BLaER1 (cell line): Measurements from ENCODE around the gene SLC8B1.
A peak's percentile ranks its signal among the peaks of the same experiment; 100 is the strongest.

Experiments
- H3K27ac ChIP-seq: shearing (Covaris generic); formaldehyde crosslinking; 2 replicates; pipeline ENCODE4 v1.8.1; 2022
- H3K27me3 ChIP-seq: shearing (Covaris generic); formaldehyde crosslinking; 2 replicates; pipeline ENCODE4 v1.8.1; 2022
- H3K36me3 ChIP-seq: shearing (Covaris generic); formaldehyde crosslinking; 2 replicates; pipeline ENCODE4 v1.8.1; 2022
- H3K4me1 ChIP-seq: shearing (Covaris generic); formaldehyde crosslinking; 2 replicates; pipeline ENCODE4 v1.8.1; 2022
- H3K4me2 ChIP-seq: shearing (Covaris generic); formaldehyde crosslinking; 2 replicates; pipeline ENCODE4 v1.8.1; 2022
- H3K4me3 ChIP-seq: shearing (Covaris generic); formaldehyde crosslinking; 2 replicates; pipeline ENCODE4 v1.8.1; 2022
- H3K9ac ChIP-seq: shearing (Covaris generic); formaldehyde crosslinking; 2 replicates; pipeline ENCODE4 v1.8.1; 2022
- H3K9me3 ChIP-seq: shearing (Covaris generic); formaldehyde crosslinking; 2 replicates; pipeline ENCODE4 v1.8.1; 2022
- H4K20me1 ChIP-seq: shearing (Covaris generic); formaldehyde crosslinking; 2 replicates; pipeline ENCODE4 v1.8.1; 2022
- Cebpa-rat ChIP-seq: shearing (Covaris generic); IDR thresholded peaks from 2 replicates; pipeline ENCODE4 v1.8.1; 2022

The SLC8B1 gene

DNA sequence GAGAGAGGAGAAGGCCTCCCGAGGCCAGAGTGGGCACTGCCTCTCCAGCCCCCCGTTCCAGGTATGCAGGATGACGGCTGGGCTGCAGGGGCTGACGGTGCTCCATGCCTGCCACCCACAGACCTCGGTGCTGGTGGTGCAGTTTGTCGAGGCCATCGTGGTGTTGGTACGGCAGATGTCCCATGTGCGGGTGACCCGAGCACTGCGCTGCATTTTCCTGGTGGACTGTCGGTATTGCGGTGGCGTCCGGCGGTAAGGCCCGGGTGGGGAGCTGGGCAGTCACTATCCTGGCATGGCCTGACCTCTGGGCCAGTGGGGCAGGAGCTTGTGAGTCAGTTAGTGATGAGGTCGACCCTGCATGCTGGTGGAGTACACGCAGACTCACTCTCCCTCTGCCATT is 66.3 kb downstream of the SLC8B1 start:
- Histone ChIP-seq H3K9ac (no peak overlapping the region), H3K4me2 (no peak overlapping the region), H3K27ac (no peak overlapping the region), H3K36me3 (no peaks in the 10 kb centered on the region), H3K4me1 (peaks cover 9% of the 10 kb centered on the region; the same call in 1 of the 2 replicates), H3K4me3 (no peak overlapping the region), H3K9me3 (no peaks in the 10 kb centered on the region), H3K27me3 (no peaks in the 10 kb centered on the region), H4K20me1 (no peaks in the 10 kb centered on the region; the same call in 1 of the 2 replicates)
- no peak for TF ChIP-seq Cebpa-rat

- Histone ChIP-seq H3K9me3 (no peaks in the 10 kb centered on the region), H3K27me3 (no peaks in the 10 kb centered on the region), H3K36me3 (no peaks in the 10 kb centered on the region), H3K4me2 (no peak overlapping the region), H3K4me3 (no peak overlapping the region), H3K9ac (no peak overlapping the region), H4K20me1 (no peaks in the 10 kb centered on the region; the same call in 1 of the 2 replicates), H3K4me1 (peaks cover 7% of the 10 kb centered on the region; the same call in 1 of the 2 replicates), H3K27ac (no peak overlapping the region)
- TF ChIP-seq Cebpa-rat, result no peak
These were observed 66.8 kb downstream of the SLC8B1 start for GRCh38 chr12:113268136-113268535.

DNA sequence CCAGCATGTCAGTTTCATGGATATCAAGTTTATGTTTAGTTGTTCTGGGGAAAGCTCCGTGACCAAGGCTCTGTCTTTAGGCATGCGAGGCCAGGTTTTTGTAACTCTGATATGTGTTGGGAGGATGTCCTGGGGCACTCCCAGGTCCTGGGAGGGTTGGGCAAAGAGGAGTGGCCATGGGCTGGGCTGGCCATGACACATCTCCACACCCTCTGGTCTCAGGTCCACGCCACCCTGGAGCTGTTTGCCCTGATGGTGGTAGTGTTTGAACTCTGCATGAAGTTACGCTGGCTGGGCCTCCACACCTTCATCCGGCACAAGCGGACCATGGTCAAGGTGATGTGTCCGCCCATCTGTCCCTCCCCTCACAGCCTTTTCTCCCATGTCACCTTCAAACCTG is 67.3 kb downstream of the SLC8B1 start:
- H3K4me1 ChIP-seq, result peaks cover 1% of the 10 kb centered on the region; the same call in 1 of the 2 replicates
- no peak overlapping the region for H3K27ac ChIP-seq
- no peaks in the 10 kb centered on the region; the same call in 1 of the 2 replicates for H4K20me1 ChIP-seq
- H3K4me2 ChIP-seq, result no peak overlapping the region
- peaks cover 2% of the 10 kb centered on the region for H3K27me3 ChIP-seq
- no peak for TF ChIP-seq Cebpa-rat
- H3K9me3 ChIP-seq, result no peaks in the 10 kb centered on the region
- no peak overlapping the region for H3K4me3 ChIP-seq
- H3K9ac ChIP-seq, result no peak overlapping the region
- no peaks in the 10 kb centered on the region for H3K36me3 ChIP-seq

GRCh38 chr12:113266106-113266895 is 68.6 kb downstream of the SLC8B1 start:
- no peaks in the 10 kb centered on the region for H3K9me3 ChIP-seq

GRCh38 chr12:113263431-113263963 is 71.4 kb downstream of the SLC8B1 start:
- Histone ChIP-seq H3K27ac (no peak overlapping the region), H3K36me3 (no peaks in the 10 kb centered on the region)

More at GRCh38 chr12:113266106-113266895, 68.6 kb downstream of the SLC8B1 start:
- no peaks in the 10 kb centered on the region; the same call in 1 of the 2 replicates for H4K20me1 ChIP-seq
- H3K36me3 ChIP-seq, result no peaks in the 10 kb centered on the region
- no peak overlapping the region for H3K4me3 ChIP-seq
- no peak for TF ChIP-seq Cebpa-rat
- H3K9ac ChIP-seq, result no peak overlapping the region
- H3K4me1 ChIP-seq, result peaks cover 10% of the 10 kb centered on the region
- H3K27me3 ChIP-seq, result peaks cover 11% of the 10 kb centered on the region
- H3K27ac ChIP-seq, result no peak overlapping the region
- H3K4me2 ChIP-seq, result no peak overlapping the region

GRCh38 chr12:113262710-113263109 is 72.2 kb downstream of the SLC8B1 start:
- H3K4me3 ChIP-seq, result no peak overlapping the region
- no peaks in the 10 kb centered on the region for H3K36me3 ChIP-seq
- H3K9me3 ChIP-seq, result no peaks in the 10 kb centered on the region
- peaks cover 10% of the 10 kb centered on the region; the same call in 1 of the 2 replicates for H4K20me1 ChIP-seq
- H3K27me3 ChIP-seq, result peaks cover 11% of the 10 kb centered on the region
- H3K4me2 ChIP-seq, result no peak overlapping the region
- H3K27ac ChIP-seq, result no peak overlapping the region
- TF ChIP-seq Cebpa-rat, result no peak
- H3K4me1 ChIP-seq, result peaks cover 30% of the 10 kb centered on the region
- no peak overlapping the region for H3K9ac ChIP-seq

More at GRCh38 chr12:113263431-113263963, 71.4 kb downstream of the SLC8B1 start:
- H3K4me3 ChIP-seq, result no peak overlapping the region
- peaks cover 30% of the 10 kb centered on the region for H3K4me1 ChIP-seq
- no peak for TF ChIP-seq Cebpa-rat
- H3K9ac ChIP-seq, result no peak overlapping the region
- no peaks in the 10 kb centered on the region for H3K9me3 ChIP-seq
- H4K20me1 ChIP-seq, result peaks cover 10% of the 10 kb centered on the region; the same call in 1 of the 2 replicates
- H3K27me3 ChIP-seq, result peaks cover 11% of the 10 kb centered on the region
- H3K4me2 ChIP-seq, result no peak overlapping the region

GRCh38 chr12:113261847-113262470 is 73.0 kb downstream of the SLC8B1 start:
- Histone ChIP-seq H3K4me2 (peak overlapping the region; percentile 61), H3K9ac (no peak overlapping the region), H3K4me1 (peaks cover 30% of the 10 kb centered on the region), H3K27ac (no peak overlapping the region), H3K9me3 (no peaks in the 10 kb centered on the region), H3K27me3 (peaks cover 11% of the 10 kb centered on the region), H4K20me1 (peaks cover 10% of the 10 kb centered on the region; the same call in 1 of the 2 replicates), H3K4me3 (no peak overlapping the region), H3K36me3 (no peaks in the 10 kb centered on the region)
- no peak for TF ChIP-seq Cebpa-rat

DNA sequence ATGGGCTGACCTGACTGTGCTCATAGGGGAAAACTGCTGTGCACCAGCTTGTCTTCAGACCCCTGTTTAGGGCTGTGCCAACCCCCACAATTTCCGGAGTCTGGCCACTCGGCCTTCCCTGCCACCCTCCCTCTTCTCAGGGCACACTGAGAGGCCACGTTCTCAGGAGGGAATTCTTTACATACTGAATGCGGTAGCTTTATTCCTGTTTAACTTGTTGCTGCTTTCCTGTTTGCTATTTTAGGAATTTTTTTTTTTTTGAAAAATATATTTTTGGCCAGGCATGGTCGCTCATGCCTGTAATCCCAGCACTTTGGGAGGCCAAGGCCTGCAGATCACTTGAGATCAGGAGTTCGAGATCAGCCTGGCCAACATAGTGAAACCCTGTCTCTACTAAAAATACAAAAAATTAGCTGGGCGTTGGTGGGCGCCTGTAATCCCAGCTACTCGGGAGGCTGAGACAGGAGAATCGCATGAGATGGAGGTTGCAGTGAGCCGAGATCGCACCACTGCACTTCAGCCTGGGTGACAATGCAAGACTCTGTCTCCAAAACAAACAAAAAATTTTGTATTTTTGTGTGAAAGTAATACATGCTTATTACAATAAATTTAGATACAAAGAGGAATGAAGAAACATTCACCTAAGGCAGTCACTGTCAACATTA is 74.1 kb downstream of the SLC8B1 start:
- Histone ChIP-seq H3K4me1 (peaks cover 30% of the 10 kb centered on the region), H3K4me2 (peak overlapping the region; percentile 61), H3K27ac (no peak overlapping the region), H3K9me3 (no peaks in the 10 kb centered on the region), H3K4me3 (no peak overlapping the region), H4K20me1 (peaks cover 10% of the 10 kb centered on the region; the same call in 1 of the 2 replicates), H3K9ac (no peak overlapping the region), H3K36me3 (no peaks in the 10 kb centered on the region), H3K27me3 (peaks cover 11% of the 10 kb centered on the region)
- TF ChIP-seq Cebpa-rat, result no peak

DNA sequence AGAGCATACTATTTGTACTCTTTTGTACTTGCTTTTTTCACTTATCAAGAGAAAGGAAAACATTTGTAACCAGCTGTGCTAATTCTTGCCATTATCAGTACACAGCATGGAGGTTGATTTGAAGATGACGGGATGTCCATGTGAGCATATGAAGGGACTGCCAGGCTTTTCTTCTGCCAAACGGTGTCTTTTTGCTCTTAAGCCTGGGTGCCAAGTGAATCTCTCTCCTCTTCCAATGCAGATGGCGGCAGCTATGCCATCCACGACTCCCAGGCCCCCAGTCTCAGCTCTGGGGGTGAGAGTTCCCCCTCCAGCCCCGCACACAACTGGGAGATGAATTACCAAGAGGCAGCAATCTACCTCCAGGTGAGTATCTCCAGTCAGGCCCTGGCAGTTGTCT is 74.8 kb downstream of the SLC8B1 start:
- Histone ChIP-seq H3K9ac (no peak overlapping the region), H3K27ac (no peak overlapping the region), H3K4me2 (peak overlapping the region; percentile 61), H3K9me3 (no peaks in the 10 kb centered on the region), H3K36me3 (no peaks in the 10 kb centered on the region), H3K4me1 (peaks cover 30% of the 10 kb centered on the region), H3K27me3 (peaks cover 11% of the 10 kb centered on the region), H4K20me1 (peaks cover 10% of the 10 kb centered on the region; the same call in 1 of the 2 replicates), H3K4me3 (no peak overlapping the region)
- no peak for TF ChIP-seq Cebpa-rat
